D341Med (cell line): Measurements from ENCODE around the gene LIX1.
"Not testable (repeated sequence)": the region's sequence is repeated elsewhere in the genome, so short reads cannot be mapped to it uniquely, and the experiment has no call there.

Experiments used
- DNase-seq: peaks from one replicate; pipeline ENCODE4 v3.0.0; 2012; ENCODE audit warnings: low spot score

The LIX1 gene

GRCh38 chr5:97142521-97143254, at the start of gene LIX1:
Gene LIX1, minus strand, starts transcription at chr5:97142611. Its CDS starts 35 bp downstream, at chr5:97142576.
- peak; percentile 70 for DNase-seq

GRCh38 chr5:97191893-97192292, 49.5 kb upstream of the LIX1 start:
- DNase-seq: no peak

GRCh38 chr5:97189523-97189922, 47.1 kb upstream of the LIX1 start:
- not testable (repeated sequence) for DNase-seq

- DNase-seq: no peak
Observed at GRCh38 chr5:97183930-97184213, 41.5 kb upstream of the LIX1 start.

GRCh38 chr5:97183100-97183929, 40.9 kb upstream of the LIX1 start, which contains the start of gene RIOK2:
Gene RIOK2, minus strand, starts transcription at chr5:97183247. Its CDS starts 56 bp downstream, at chr5:97183191.
- peak; percentile 91 for DNase-seq

GRCh38 chr5:97182571-97183099, 40.2 kb upstream of the LIX1 start:
- peak; percentile 20 for DNase-seq

- no peak for DNase-seq
Observed at GRCh38 chr5:97181856-97182545, 39.6 kb upstream of the LIX1 start.

- not testable (repeated sequence) for DNase-seq
Observed at GRCh38 chr5:97179457-97179856, 37.0 kb upstream of the LIX1 start.

- no peak for DNase-seq
Observed at GRCh38 chr5:97172227-97172626, 29.8 kb upstream of the LIX1 start.

- DNase-seq: no peak
Observed at GRCh38 chr5:97171703-97172102, 29.3 kb upstream of the LIX1 start.

- DNase-seq: no peak
Observed at GRCh38 chr5:97167435-97167834, 25.0 kb upstream of the LIX1 start.

GRCh38 chr5:97165726-97166125, 23.3 kb upstream of the LIX1 start:
- DNase-seq: no peak

- no peak for DNase-seq
Observed at GRCh38 chr5:97164846-97165245, 22.4 kb upstream of the LIX1 start.

- DNase-seq: no peak
Observed at GRCh38 chr5:97163790-97164285, 21.4 kb upstream of the LIX1 start.

GRCh38 chr5:97163360-97163764, 21.0 kb upstream of the LIX1 start:
- no peak for DNase-seq

- DNase-seq: peak; percentile 55
Observed at GRCh38 chr5:97162045-97162444, 19.6 kb upstream of the LIX1 start.

GRCh38 chr5:97157689-97158088, 15.3 kb upstream of the LIX1 start:
- DNase-seq: no peak

- DNase-seq: no peak
Observed at GRCh38 chr5:97151370-97151769, 9.0 kb upstream of the LIX1 start.

GRCh38 chr5:97150401-97150800, 8.0 kb upstream of the LIX1 start:
- no peak for DNase-seq

- no peak for DNase-seq
Observed at GRCh38 chr5:97149709-97150108, 7.3 kb upstream of the LIX1 start.

GRCh38 chr5:97148288-97148687, 5.9 kb upstream of the LIX1 start:
- DNase-seq: no peak

GRCh38 chr5:97143704-97144103, 1.3 kb upstream of the LIX1 start:
- DNase-seq: no peak
